Left ventricle myocardium inferior (tissue), 1 donor: ENCODE results near the gene HOXB3. TPM values are rescaled to one million over a fixed set of nuclear protein-coding genes. Genes with fewer than 3 reads are reported as not detected.
A peak's percentile ranks its signal among the peaks of the same experiment; 100 is the strongest.

Experiments
- DNase-seq: peaks from one replicate; pipeline ENCODE4 v3.0.0-alpha.2; 2020
- H3K27ac ChIP-seq: fragments of 200-600 bp; replicated peaks from 2 replicates; pipeline ENCODE4 v1.8.0; 2021
- H3K27me3 ChIP-seq: fragments of 200-600 bp; 2 replicates; pipeline ENCODE4 v1.8.0; 2021; ENCODE audit warnings: low read depth
- H3K36me3 ChIP-seq: fragments of 200-600 bp; 2 replicates; pipeline ENCODE4 v1.8.0; 2021
- H3K4me1 ChIP-seq: fragments of 200-600 bp; 2 replicates; pipeline ENCODE4 v1.8.0; 2021
- H3K4me3 ChIP-seq: fragments of 200-600 bp; 2 replicates; pipeline ENCODE4 v1.8.0; 2021; ENCODE audit warnings: mild to moderate bottlenecking, moderate library complexity
- H3K9me3 ChIP-seq: fragments of 200-600 bp; replicated peaks from 2 replicates; pipeline ENCODE4 v1.8.0; 2021
- intact Hi-C: fragments of 100-400 bp; cut with micrococcal nuclease; formaldehyde crosslinking; loops from one replicate; pipeline ENCODE4 v1.11.0; 2022
- total RNA-seq: library from RNA; stranded (reverse); fragmentation: NEBNext Ultra II Directional; extraction: Animal tissue kit (Norgen Biotek cat#: 25700); gene quantifications from one replicate; pipeline ENCODE4 v1.2.1, GENCODE V29; 2021
- TF ChIP-seq, protein P1 (sequence below): fragments of 200-600 bp; IDR thresholded peaks from 2 replicates; pipeline ENCODE4 v1.8.0; 2021; ENCODE audit warnings: antibody characterized with exemption, mild to moderate bottlenecking, borderline replicate concordance
- donor health status: DM: no; HTN: yes; CAD: no; lungs with severe emphysema.

Gene HOXB3
- total RNA-seq, 1 donor from 2014 or later = 0.91 TPM

- DNase-seq = no peak
- H3K4me3 ChIP-seq = peak overlapping the region; percentile 62
- TF ChIP-seq, protein P1, sequence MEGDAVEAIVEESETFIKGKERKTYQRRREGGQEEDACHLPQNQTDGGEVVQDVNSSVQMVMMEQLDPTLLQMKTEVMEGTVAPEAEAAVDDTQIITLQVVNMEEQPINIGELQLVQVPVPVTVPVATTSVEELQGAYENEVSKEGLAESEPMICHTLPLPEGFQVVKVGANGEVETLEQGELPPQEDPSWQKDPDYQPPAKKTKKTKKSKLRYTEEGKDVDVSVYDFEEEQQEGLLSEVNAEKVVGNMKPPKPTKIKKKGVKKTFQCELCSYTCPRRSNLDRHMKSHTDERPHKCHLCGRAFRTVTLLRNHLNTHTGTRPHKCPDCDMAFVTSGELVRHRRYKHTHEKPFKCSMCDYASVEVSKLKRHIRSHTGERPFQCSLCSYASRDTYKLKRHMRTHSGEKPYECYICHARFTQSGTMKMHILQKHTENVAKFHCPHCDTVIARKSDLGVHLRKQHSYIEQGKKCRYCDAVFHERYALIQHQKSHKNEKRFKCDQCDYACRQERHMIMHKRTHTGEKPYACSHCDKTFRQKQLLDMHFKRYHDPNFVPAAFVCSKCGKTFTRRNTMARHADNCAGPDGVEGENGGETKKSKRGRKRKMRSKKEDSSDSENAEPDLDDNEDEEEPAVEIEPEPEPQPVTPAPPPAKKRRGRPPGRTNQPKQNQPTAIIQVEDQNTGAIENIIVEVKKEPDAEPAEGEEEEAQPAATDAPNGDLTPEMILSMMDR = no peak
- intact Hi-C loops = no loop called here
- no peaks in the 10 kb centered on the region for H3K36me3 ChIP-seq
- H3K4me1 ChIP-seq = peaks cover 26% of the 10 kb centered on the region
- peak overlapping the region; percentile 71 for H3K27ac ChIP-seq
- H3K9me3 ChIP-seq = no peaks in the 10 kb centered on the region
- peaks cover 100% of the 10 kb centered on the region for H3K27me3 ChIP-seq
These were observed 13.3 kb downstream of the HOXB3 start for GRCh38 chr17:48576479-48577309.

DNA sequence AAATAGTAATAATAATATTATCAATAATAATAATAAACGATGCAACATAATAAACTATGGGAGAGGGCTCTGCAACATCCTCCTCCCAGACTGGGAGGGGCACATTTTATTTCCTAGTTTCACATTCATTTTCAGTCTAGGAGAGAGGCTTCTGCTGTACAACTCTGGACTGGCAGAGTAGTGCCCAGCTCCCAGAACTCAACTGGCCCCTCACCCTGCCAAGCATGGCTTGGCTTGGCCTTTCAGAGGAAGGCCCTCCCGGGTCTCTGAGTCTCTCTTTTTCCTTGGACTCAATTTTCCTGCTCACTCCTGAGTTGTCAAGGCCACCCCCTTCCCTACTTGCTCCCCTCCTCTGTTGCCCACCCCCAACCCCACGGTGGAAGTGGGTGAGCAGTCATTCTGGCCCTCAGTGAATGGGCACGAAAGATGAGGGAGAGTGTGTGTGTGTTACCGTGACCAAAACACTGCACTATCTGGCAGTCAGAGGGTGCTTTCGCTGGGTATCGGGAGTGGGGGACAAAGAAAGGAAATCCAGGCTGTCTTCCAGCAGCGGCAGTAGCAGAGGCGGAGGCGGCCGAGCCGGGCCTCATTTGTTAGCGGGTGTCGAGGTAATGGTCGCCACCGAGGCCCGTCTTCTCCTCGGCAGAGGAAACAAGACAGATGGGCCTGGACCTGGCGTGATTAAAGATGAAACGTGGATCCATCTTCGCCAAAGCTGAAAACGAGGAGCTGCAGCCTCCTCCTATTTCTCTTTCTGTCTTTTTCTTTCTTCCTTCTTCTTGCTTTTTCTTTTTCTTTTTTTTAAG is 14.2 kb downstream of the HOXB3 start:
- no peaks in the 10 kb centered on the region for H3K36me3 ChIP-seq
- no peak for DNase-seq
- peak overlapping the region; percentile 62 for H3K4me3 ChIP-seq
- H3K9me3 ChIP-seq = no peaks in the 10 kb centered on the region
- H3K4me1 ChIP-seq = peaks cover 26% of the 10 kb centered on the region
- intact Hi-C loops = no loop called here
- TF ChIP-seq, protein P1 = no peak
- H3K27ac ChIP-seq = peak overlapping the region; percentile 71
- H3K27me3 ChIP-seq = peaks cover 100% of the 10 kb centered on the region

DNA sequence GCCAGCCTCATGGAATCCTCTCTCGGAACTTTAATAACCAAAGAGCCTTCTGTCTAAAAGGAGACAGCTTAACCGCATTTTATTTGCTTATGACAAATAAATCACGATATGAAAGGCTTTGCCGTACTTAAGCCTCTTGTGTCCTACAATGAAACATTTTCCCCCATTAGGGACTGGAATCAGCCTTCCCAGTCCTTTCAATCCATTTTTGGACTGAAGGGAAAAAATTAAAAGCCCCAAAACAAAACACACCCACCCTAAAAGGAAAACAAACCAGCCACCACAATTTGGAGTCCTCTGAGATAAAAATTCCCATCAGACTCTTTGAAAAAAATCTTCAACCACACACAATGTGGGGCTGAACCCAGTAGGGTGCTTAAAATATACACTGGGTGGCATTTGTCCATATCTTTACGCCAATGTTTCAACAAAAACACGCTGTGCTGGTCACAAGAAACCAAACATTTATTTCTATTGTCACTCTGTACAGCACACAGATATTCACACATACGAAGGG is 14.9 kb downstream of the HOXB3 start:
- Histone ChIP-seq H3K4me1 (peaks cover 26% of the 10 kb centered on the region), H3K4me3 (no peak overlapping the region), H3K27me3 (peaks cover 100% of the 10 kb centered on the region), H3K27ac (no peak overlapping the region), H3K9me3 (no peaks in the 10 kb centered on the region), H3K36me3 (no peaks in the 10 kb centered on the region)
- intact Hi-C loops = no loop called here
- DNase-seq = no peak
- TF ChIP-seq, protein P1 = no peak

DNA sequence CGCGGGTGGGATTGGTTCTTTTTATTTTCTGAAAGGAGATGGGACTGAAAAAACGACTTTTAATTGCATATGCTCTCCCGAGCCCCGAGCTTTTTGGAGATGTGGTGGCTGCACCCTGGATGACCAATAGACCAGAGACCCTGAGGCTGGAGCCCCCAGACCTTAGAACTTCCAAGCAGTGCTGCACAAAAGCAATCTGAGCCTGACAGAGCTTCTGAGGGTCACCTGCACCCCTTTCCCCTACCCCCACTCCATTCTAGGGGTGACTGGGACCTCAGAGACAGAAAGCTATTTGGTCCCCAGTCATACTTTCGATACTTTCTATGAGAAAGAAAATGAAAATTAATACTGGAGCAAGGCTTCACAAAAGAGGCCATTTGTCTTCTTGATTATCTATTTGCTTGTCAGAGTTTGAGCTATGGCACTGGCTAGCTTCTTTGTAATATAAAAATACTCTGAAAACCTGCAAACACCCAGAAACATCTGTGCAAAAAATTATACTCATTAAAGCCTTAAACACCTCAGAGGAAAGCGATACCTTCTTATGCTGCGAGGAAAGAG is 15.5 kb downstream of the HOXB3 start:
- DNase-seq = no peak
- no peak overlapping the region for H3K4me3 ChIP-seq
- H3K9me3 ChIP-seq = no peaks in the 10 kb centered on the region
- TF ChIP-seq, protein P1 = no peak
- H3K27me3 ChIP-seq = peaks cover 100% of the 10 kb centered on the region
- no peaks in the 10 kb centered on the region for H3K36me3 ChIP-seq
- intact Hi-C loops = no loop called here
- peaks cover 26% of the 10 kb centered on the region for H3K4me1 ChIP-seq
- H3K27ac ChIP-seq = no peak overlapping the region

GRCh38 chr17:48571826-48572417 is 18.1 kb downstream of the HOXB3 start:
- Histone ChIP-seq H3K4me1 (peaks cover 20% of the 10 kb centered on the region), H3K9me3 (no peaks in the 10 kb centered on the region), H3K4me3 (no peak overlapping the region), H3K27me3 (peaks cover 100% of the 10 kb centered on the region), H3K36me3 (no peaks in the 10 kb centered on the region), H3K27ac (no peak overlapping the region)
- DNase-seq = no peak
- TF ChIP-seq, protein P1 = no peak
- intact Hi-C loops = no loop called here
